ENCODE results near the gene CACNB4.
"Not testable (repeated sequence)": the region's sequence is repeated elsewhere in the genome, so short reads cannot be mapped to it uniquely, and the experiment has no call there.

Gene CACNB4

DNA sequence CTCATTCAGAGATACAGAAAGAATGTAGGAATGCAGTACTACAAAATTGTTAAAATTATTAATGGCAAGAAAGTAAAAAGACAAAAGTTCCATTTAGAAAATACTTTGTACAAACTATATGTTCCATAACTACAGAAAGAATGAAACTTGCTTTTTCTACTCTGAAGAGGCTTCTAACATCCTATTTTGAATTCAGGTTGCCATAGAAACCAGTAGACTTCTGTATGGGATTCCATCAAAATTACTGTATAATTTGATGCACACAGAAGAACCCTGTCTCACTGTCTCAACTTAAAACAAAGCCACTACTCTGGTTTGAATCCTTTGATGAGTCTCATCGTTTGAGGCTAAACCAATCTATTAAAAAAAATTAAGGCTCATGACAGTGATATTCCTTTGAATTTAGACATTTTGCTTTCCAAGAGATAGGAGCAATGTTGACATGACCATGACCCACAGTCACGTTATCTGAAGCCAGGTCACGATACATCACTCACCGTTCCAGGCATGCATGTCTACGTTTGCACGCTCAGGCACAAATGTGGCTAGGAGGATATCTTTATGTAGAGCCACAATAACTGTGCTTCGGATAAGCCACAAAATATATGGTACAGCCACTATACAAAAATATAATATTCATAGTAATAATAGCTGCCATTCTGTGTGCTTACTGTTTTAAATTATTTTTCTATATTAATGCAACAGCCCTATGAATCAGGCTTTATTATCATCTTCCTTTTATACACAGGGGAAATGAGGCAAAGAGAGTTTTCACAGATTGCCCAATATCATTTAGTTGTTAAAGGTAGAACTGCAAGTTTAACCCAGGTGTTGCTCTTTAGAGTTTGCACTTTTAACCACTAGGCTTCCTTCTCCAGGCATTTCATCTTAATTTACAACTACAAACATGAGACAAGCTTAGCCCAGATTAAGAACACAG lies 82.4 kb downstream of the CACNB4 start:
- no peak overlapping the region for H3K4me3 ChIP-seq (ENCODE audit: low read depth, low read length)
- TF ChIP-seq, protein P1, sequence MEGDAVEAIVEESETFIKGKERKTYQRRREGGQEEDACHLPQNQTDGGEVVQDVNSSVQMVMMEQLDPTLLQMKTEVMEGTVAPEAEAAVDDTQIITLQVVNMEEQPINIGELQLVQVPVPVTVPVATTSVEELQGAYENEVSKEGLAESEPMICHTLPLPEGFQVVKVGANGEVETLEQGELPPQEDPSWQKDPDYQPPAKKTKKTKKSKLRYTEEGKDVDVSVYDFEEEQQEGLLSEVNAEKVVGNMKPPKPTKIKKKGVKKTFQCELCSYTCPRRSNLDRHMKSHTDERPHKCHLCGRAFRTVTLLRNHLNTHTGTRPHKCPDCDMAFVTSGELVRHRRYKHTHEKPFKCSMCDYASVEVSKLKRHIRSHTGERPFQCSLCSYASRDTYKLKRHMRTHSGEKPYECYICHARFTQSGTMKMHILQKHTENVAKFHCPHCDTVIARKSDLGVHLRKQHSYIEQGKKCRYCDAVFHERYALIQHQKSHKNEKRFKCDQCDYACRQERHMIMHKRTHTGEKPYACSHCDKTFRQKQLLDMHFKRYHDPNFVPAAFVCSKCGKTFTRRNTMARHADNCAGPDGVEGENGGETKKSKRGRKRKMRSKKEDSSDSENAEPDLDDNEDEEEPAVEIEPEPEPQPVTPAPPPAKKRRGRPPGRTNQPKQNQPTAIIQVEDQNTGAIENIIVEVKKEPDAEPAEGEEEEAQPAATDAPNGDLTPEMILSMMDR (IDR thresholded peaks at IDR 0.05; ENCODE audit: low read depth, low read length): no peak

DNA sequence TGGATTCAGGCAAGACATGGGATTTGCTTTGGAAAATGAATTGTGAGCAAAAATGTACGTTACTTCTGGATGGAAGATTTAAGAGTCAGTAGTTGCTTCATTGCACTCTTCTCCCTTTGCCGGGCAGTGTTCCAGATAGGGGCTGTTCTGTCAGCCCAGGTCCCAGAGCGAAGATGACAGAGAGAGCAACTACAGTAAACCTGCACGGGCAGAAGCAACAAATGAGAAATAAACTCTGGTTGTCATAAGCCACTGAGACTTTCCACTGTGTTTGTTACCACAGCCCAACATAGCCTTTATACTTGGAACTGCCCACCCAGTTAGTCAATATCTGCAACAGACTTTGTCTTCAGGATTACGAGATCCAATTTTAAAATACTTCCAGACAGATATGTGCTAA lies 83.3 kb downstream of the CACNB4 start:
- no peak overlapping the region for H3K4me3 ChIP-seq (ENCODE audit: low read depth, low read length)
- TF ChIP-seq, protein P1 (IDR thresholded peaks at IDR 0.05; ENCODE audit: low read depth, low read length): no peak

DNA sequence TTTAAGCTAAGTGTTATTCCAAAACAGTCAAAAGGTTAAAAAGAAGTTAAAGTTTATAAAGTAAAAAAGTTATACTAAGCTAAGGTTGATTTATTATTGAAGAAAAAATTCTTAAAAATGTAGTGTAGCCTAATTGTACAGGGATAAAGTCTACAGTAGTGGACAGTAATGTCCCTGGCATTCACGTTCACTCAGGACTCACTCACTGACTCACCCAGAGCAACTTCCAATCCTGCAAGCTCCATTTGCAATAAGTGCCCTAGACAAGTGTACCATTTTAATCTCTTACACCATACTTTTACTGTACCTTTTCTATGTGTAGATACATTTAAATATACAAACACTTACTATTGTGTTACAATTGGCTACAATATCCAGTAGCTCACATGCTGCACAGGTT lies 86.1 kb downstream of the CACNB4 start:
- H3K4me3 ChIP-seq (ENCODE audit: low read depth, low read length): no peak overlapping the region
- TF ChIP-seq, protein P1 (IDR thresholded peaks at IDR 0.05; ENCODE audit: low read depth, low read length): no peak

DNA sequence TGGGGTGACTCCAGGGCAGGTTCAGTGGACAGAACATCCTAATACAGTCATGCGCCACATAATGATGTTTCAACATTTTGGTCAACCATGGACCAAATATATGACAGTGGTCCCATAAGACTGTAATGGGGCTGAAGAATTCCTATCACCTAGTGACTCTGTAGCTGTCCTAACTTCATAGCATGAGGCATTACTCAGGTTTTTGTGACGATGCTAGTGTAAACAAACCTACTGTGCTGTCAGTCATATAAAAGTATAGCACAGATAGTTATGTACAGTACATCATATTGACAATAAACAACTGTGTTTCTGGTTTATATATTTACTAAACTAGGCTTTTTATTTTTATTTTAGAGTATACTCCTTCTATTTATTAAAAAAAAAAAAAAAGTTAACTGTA lies 87.1 kb downstream of the CACNB4 start:
- H3K4me3 ChIP-seq (ENCODE audit: low read depth, low read length): no peak overlapping the region
- TF ChIP-seq, protein P1 (IDR thresholded peaks at IDR 0.05; ENCODE audit: low read depth, low read length): no peak

DNA sequence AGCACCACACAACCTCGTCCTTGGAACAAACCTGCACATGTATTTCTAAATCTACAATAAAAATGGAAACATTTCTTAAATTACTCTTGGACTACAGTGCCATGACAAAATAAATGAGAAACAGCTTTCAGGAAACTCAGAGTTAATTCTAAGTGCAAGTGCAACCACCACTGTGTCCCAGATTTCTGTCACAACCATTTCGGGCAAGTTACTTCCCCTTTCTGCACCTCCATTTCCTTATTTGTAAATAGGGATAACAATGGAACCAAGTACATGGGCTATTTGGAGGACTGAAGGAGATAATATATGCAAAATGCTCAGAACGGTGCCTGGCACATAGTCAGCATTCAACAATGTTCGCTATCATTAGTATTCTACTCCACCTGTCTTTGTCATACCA lies 93.2 kb downstream of the CACNB4 start:
- TF ChIP-seq, protein P1 (IDR thresholded peaks at IDR 0.05; ENCODE audit: low read depth, low read length): no peak

DNA sequence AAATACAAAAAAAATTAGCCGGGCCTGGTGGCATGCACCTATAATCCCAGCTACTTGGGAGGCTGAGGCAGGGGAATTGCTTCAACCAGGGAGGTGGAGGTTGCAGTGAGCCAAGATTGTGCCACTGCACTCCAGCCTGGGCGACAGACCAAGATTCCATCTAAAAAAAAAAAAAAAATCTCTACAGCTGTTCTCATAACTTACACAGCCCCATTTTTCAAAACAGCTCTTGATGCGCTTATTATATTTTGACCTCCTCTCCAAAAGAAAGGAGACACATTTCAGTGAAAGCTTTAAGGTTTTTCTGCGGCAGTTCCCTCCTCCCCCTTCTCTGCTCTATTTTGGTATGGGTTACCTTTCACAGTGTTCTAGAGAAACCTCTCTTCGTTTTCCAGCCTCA lies 95.6 kb downstream of the CACNB4 start:
- not testable (repeated sequence) for H3K4me3 ChIP-seq (ENCODE audit: low read depth, low read length)

More for the DNA sequence above, 93.2 kb downstream of the CACNB4 start:
- H3K4me3 ChIP-seq (ENCODE audit: low read depth, low read length): no peak overlapping the region

DNA sequence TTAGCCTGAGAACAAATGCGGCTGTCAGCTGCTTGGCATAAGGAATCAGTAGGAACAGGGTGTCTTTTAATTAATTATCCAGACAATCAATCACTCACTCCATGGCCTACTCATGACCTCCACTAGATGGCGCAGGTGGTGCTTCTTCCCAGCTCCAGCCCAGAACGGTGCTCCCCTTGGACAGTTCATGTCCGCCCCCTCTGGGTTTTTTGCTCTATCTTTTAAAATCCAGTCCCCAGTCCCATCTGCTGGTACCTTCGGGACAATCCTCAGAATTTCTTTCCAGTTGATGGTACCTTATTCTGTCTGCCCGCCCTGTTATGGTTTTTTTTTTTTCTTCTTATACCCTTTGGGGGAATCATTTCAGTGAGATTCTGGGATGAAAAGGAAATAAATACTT lies 99.8 kb downstream of the CACNB4 start:
- H3K4me3 ChIP-seq (ENCODE audit: low read depth, low read length): no peak overlapping the region

More for the DNA sequence above, 99.8 kb downstream of the CACNB4 start:
- TF ChIP-seq, protein P1 (IDR thresholded peaks at IDR 0.05; ENCODE audit: low read depth, low read length): peak; percentile 82
